IPS-NIHi7 (cell line): Measurements from ENCODE around the gene DHH.

Experiments used
- DNase-seq: peaks from one replicate; pipeline ENCODE4 v3.0.0; 2012; ENCODE audit warnings: mixed read lengths; ENCODE audit errors: extremely low spot score

Gene DHH

GRCh38 chr12:49050507-49051372, 43.9 kb downstream of the DHH start:
- no peak for DNase-seq

GRCh38 chr12:49049566-49050224, 44.9 kb downstream of the DHH start:
- DNase-seq: no peak

- DNase-seq: no peak
Measured at GRCh38 chr12:49048953-49049352, 45.6 kb downstream of the DHH start.

GRCh38 chr12:49046129-49046895, 48.3 kb downstream of the DHH start:
- DNase-seq: no peak

GRCh38 chr12:49044660-49045059, 49.9 kb downstream of the DHH start:
- no peak for DNase-seq

- peak; percentile 94 for DNase-seq
Measured at GRCh38 chr12:49043856-49044258, 50.7 kb downstream of the DHH start.

GRCh38 chr12:49043241-49043640, 51.4 kb downstream of the DHH start:
- no peak for DNase-seq

- no peak for DNase-seq
Measured at GRCh38 chr12:49041881-49042484, 52.6 kb downstream of the DHH start.

- DNase-seq: no peak
Measured at GRCh38 chr12:49041036-49041880, 53.3 kb downstream of the DHH start.

GRCh38 chr12:49040364-49040855, 54.2 kb downstream of the DHH start:
- no peak for DNase-seq

- no peak for DNase-seq
Measured at GRCh38 chr12:49039421-49040363, 54.9 kb downstream of the DHH start.

GRCh38 chr12:49038291-49038955, 56.2 kb downstream of the DHH start:
- DNase-seq: no peak

- no peak for DNase-seq
Measured at GRCh38 chr12:49037947-49038237, 56.7 kb downstream of the DHH start.

GRCh38 chr12:49037111-49037946, 57.3 kb downstream of the DHH start:
- DNase-seq: no peak
